Nephron progenitor cell (in vitro differentiated cells): ENCODE data around the gene RAPGEF5.

Experiments
- DNase-seq: peaks from one replicate; pipeline ENCODE4 v3.0.0; 2021
- H3K27ac Mint-ChIP-seq: 2 replicates; pipeline ENCODE4 v1.8.0; 2021; ENCODE audit warnings: mild to moderate bottlenecking, moderate library complexity, mixed read lengths
- H3K27me3 Mint-ChIP-seq: 2 replicates; pipeline ENCODE4 v1.8.0; 2021; ENCODE audit warnings: mild to moderate bottlenecking, low read depth, mixed read lengths; ENCODE audit not compliant: poor library complexity
- H3K36me3 Mint-ChIP-seq: 2 replicates; pipeline ENCODE4 v1.8.0; 2021; ENCODE audit warnings: low read depth, mixed read lengths
- H3K4me1 Mint-ChIP-seq: 2 replicates; pipeline ENCODE4 v1.8.0; 2021; ENCODE audit warnings: mixed read lengths
- H3K4me3 Mint-ChIP-seq: 2 replicates; pipeline ENCODE4 v1.8.0; 2021; ENCODE audit warnings: mild to moderate bottlenecking, moderate library complexity, mixed read lengths
- H3K9me3 Mint-ChIP-seq: 2 replicates; pipeline ENCODE4 v1.8.0; 2021; ENCODE audit warnings: mild to moderate bottlenecking, moderate library complexity, mixed read lengths
- TF ChIP-seq, protein P1 (sequence below): fragments of 200-600 bp; sonication (generic); IDR thresholded peaks from 2 replicates; pipeline ENCODE4 v1.5.0; 2021; ENCODE audit warnings: antibody characterized with exemption

RAPGEF5 gene

DNA sequence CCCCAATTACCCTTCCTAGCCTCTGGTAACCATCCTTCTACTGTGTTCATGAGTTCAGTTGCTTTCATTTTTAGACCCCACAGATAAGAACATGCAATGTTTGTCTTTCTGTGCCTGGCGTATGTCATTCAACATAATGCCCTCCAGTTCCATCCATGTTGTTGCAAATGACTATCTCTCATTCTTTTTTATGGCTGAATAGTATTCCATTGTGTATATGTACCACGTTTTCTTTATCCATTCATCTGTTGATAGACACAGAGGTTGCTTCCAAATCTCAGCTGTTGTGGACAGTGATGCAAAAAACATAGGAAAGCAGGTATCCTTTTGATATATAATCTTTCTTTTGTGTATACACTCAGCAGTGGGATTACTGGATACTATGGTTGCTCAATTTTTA, 51.2 kb downstream of the RAPGEF5 start:
- DNase-seq: no peak
- Mint-ChIP-seq H3K27me3 (peaks cover 3% of the 10 kb centered on the region), H3K4me1 (no peaks in the 10 kb centered on the region), H3K4me3 (no peak overlapping the region), H3K9me3 (peaks cover 21% of the 10 kb centered on the region), H3K27ac (no peak overlapping the region), H3K36me3 (peaks cover 35% of the 10 kb centered on the region)
- TF ChIP-seq, protein P1, sequence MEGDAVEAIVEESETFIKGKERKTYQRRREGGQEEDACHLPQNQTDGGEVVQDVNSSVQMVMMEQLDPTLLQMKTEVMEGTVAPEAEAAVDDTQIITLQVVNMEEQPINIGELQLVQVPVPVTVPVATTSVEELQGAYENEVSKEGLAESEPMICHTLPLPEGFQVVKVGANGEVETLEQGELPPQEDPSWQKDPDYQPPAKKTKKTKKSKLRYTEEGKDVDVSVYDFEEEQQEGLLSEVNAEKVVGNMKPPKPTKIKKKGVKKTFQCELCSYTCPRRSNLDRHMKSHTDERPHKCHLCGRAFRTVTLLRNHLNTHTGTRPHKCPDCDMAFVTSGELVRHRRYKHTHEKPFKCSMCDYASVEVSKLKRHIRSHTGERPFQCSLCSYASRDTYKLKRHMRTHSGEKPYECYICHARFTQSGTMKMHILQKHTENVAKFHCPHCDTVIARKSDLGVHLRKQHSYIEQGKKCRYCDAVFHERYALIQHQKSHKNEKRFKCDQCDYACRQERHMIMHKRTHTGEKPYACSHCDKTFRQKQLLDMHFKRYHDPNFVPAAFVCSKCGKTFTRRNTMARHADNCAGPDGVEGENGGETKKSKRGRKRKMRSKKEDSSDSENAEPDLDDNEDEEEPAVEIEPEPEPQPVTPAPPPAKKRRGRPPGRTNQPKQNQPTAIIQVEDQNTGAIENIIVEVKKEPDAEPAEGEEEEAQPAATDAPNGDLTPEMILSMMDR: no peak

DNA sequence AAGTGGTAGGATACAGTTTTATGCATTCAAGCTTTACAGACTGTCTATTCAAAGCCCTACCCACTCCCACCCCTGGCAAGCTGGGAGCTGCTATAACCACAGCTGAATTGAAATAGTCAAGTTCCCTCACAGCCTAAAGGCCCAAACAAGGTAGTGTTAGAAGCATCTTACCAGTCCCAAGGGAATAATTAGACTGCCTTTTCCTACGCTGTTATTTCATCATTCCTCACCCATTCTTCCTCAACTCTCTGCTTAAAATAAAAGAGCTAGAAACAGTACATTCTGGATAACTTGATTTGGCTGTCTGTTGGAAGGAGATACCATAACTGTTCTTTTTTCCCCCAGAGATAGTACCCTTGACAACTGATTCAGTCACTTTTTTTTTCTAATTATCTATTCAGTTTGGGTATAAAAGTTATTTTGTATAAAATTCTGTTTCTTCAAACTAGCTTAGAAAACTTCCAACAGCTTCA, 54.0 kb downstream of the RAPGEF5 start:
- Mint-ChIP-seq H3K27me3 (peaks cover 3% of the 10 kb centered on the region), H3K4me3 (no peak overlapping the region), H3K27ac (peak overlapping the region; percentile 20), H3K9me3 (peaks cover 32% of the 10 kb centered on the region), H3K4me1 (no peaks in the 10 kb centered on the region), H3K36me3 (peaks cover 52% of the 10 kb centered on the region)
- TF ChIP-seq, protein P1: no peak
- no peak for DNase-seq

DNA sequence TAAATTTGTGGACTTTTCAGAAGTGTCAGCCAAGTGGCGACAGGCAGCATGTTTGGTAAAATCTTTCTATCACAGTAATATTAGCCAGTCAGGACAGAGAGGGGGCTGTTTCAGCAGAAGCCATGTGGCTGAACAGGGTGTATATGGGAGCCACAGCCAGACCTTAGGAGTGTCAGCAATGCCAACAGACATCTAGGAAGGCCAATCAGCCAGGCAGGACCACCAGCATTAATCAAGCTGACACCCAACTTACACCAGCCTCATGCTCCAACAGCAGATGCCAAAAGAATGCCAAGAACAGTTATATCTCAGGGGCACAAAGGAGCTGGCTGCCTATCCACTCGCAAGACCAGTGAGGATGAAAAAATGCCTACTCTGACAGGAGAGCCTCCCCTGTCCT, 54.8 kb downstream of the RAPGEF5 start:
- Mint-ChIP-seq H3K4me1 (no peaks in the 10 kb centered on the region), H3K9me3 (peaks cover 35% of the 10 kb centered on the region), H3K27me3 (peaks cover 3% of the 10 kb centered on the region), H3K27ac (no peak overlapping the region), H3K36me3 (peaks cover 52% of the 10 kb centered on the region), H3K4me3 (no peak overlapping the region)
- DNase-seq: no peak
- TF ChIP-seq, protein P1: no peak

DNA sequence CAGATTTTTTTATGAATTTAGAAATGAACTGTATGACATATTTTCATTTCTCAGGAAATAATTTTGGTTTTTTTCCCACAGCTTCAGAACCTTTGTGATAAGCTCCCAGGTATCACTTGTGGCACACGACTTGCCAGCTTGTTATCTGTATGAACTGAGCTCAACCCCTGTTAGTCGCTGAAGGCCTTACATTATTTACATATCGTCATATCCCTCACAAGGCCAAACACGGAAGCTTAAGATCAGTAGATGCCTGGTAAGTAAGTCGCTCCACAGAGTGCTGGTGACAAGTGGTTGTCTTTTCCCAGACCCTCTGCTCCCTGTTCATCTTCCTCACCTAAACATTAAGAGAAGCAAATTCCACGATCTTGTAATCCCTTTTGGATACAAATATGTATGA, 55.2 kb downstream of the RAPGEF5 start:
- H3K36me3 Mint-ChIP-seq: peaks cover 52% of the 10 kb centered on the region
- H3K9me3 Mint-ChIP-seq: peaks cover 35% of the 10 kb centered on the region
- H3K27ac Mint-ChIP-seq: no peak overlapping the region

DNA sequence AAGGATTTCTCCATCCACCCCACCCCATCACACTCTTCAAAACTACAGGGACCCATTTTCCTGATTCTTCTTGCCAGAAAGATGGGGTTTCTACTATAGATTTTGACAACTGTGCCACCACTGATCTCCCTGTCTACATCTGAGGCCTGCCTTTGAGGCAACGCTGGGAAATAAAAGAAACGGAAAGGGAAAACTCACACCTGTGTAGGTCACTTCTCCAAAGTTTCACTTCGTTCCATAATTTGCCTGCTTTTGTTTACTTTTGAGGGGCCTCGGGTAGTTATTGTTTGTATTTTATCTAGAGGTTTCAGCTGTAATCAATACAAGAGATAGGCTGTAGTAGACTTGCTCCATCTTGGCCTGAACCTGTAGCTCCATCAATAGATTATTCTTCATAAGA, 56.1 kb downstream of the RAPGEF5 start:
- TF ChIP-seq, protein P1: no peak
- peaks cover 5% of the 10 kb centered on the region for H3K4me1 Mint-ChIP-seq
- peaks cover 26% of the 10 kb centered on the region for H3K9me3 Mint-ChIP-seq
- no peak for DNase-seq
- H3K36me3 Mint-ChIP-seq: peaks cover 43% of the 10 kb centered on the region
- no peak overlapping the region for H3K27ac Mint-ChIP-seq
- H3K4me3 Mint-ChIP-seq: no peak overlapping the region
- peaks cover 6% of the 10 kb centered on the region for H3K27me3 Mint-ChIP-seq

More for the DNA sequence above, 55.2 kb downstream of the RAPGEF5 start:
- H3K27me3 Mint-ChIP-seq: peaks cover 3% of the 10 kb centered on the region
- TF ChIP-seq, protein P1: no peak
- no peak for DNase-seq
- H3K4me1 Mint-ChIP-seq: no peaks in the 10 kb centered on the region
- H3K4me3 Mint-ChIP-seq: no peak overlapping the region

DNA sequence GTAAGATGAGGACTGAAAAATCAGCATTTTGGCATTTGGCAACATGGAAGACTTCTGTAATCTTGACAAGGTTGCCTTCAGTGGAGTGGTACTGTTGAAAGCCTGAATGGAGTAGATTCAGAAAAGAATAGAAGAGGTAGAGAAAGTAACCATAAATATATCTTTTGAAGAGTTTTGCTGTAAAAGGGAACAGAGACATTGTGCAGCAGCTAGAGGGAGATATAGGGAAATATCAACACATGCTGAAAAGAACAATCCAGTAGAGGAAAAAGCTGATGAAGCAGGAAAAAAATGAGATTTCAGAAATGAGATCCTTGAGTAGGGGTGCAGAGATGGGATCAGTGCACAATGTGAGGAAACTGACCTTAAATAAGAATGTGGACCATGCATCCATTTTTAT, 60.0 kb downstream of the RAPGEF5 start:
- TF ChIP-seq, protein P1: no peak
- peaks cover 33% of the 10 kb centered on the region for H3K36me3 Mint-ChIP-seq
- DNase-seq: no peak
- peaks cover 9% of the 10 kb centered on the region for H3K27me3 Mint-ChIP-seq
- peaks cover 33% of the 10 kb centered on the region for H3K4me1 Mint-ChIP-seq
- no peak overlapping the region for H3K4me3 Mint-ChIP-seq
- peaks cover 22% of the 10 kb centered on the region for H3K9me3 Mint-ChIP-seq
- H3K27ac Mint-ChIP-seq: no peak overlapping the region
